DND-41 (cell line): ENCODE data around the gene ARHGEF16.

Experiments
- EZH2 ChIP-seq: IDR thresholded peaks from 3 replicates; pipeline ENCODE4 v1.6.1; 2012; ENCODE audit warnings: borderline replicate concordance, low read depth, mild to moderate bottlenecking, moderate library complexity, low read length, inconsistent platforms; ENCODE audit not compliant: severe bottlenecking
- TF ChIP-seq, protein P1 (sequence below): IDR thresholded peaks from 2 replicates; pipeline ENCODE4 v1.5.1; 2012; ENCODE audit warnings: borderline replicate concordance, low read length, moderate library complexity, mild to moderate bottlenecking; ENCODE audit not compliant: poor library complexity, severe bottlenecking; ENCODE audit errors: extremely low read depth

DNA sequence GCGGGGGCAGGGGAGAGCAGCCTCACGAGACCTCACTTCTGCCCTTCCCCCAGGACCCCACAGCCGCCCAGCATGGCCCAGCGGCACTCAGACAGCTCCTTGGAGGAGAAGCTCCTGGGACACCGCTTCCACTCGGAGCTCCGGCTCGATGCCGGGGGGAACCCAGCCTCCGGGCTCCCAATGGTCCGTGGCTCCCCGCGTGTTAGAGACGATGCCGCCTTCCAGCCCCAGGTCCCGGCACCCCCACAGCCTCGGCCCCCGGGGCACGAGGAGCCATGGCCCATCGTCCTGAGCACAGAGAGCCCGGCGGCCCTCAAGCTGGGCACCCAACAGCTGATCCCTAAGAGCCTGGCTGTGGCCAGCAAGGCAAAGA, 8.5 kb downstream of the ARHGEF16 start:
- TF ChIP-seq, protein P1, sequence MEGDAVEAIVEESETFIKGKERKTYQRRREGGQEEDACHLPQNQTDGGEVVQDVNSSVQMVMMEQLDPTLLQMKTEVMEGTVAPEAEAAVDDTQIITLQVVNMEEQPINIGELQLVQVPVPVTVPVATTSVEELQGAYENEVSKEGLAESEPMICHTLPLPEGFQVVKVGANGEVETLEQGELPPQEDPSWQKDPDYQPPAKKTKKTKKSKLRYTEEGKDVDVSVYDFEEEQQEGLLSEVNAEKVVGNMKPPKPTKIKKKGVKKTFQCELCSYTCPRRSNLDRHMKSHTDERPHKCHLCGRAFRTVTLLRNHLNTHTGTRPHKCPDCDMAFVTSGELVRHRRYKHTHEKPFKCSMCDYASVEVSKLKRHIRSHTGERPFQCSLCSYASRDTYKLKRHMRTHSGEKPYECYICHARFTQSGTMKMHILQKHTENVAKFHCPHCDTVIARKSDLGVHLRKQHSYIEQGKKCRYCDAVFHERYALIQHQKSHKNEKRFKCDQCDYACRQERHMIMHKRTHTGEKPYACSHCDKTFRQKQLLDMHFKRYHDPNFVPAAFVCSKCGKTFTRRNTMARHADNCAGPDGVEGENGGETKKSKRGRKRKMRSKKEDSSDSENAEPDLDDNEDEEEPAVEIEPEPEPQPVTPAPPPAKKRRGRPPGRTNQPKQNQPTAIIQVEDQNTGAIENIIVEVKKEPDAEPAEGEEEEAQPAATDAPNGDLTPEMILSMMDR, result no peak
- no peak for TF ChIP-seq EZH2
